ENCODE data around the gene FBP2.
A peak's percentile ranks its signal among the peaks of the same experiment; 100 is the strongest.

The FBP2 gene

GRCh38 chr9:94630281-94630680 is 36.7 kb upstream of the FBP2 start:
- no peaks in the 10 kb centered on the region for H3K36me3 ChIP-seq
- no peak overlapping the region for H3K4me2 ChIP-seq
- TF ChIP-seq Cebpa-rat (IDR thresholded peaks at IDR 0.05), result no peak
- no peaks in the 10 kb centered on the region for H3K9me3 ChIP-seq
- H3K4me3 ChIP-seq, result no peak overlapping the region
- peaks cover 8% of the 10 kb centered on the region for H3K4me1 ChIP-seq
- no peaks in the 10 kb centered on the region for H3K27me3 ChIP-seq
- H3K9ac ChIP-seq, result no peak overlapping the region
- H3K27ac ChIP-seq, result no peak overlapping the region
- no peaks in the 10 kb centered on the region for H4K20me1 ChIP-seq

DNA sequence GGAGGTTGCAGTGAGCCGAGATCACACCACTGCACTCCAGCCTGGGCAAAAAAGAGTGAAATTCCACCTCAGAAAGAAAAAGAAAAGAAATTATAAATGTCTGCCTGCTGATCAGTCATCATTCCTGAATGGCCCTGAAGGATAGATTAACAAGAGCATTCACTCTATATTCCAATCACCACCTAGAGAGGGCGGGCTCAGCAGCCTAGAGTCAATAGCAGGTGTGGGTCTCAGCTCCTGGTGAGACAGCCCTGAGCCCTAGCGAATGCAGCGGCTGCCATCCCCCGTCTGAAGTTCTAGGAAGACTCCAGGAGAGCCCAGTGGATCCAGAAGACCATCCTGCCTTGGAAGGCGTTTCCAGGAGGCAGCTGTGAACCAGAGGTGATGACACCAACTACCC is 33.7 kb upstream of the FBP2 start:
- H3K4me1 ChIP-seq, result peaks cover 10% of the 10 kb centered on the region
- H3K4me3 ChIP-seq, result no peak overlapping the region
- no peaks in the 10 kb centered on the region for H4K20me1 ChIP-seq
- no peaks in the 10 kb centered on the region for H3K9me3 ChIP-seq
- H3K36me3 ChIP-seq, result no peaks in the 10 kb centered on the region
- no peak overlapping the region for H3K4me2 ChIP-seq
- TF ChIP-seq Cebpa-rat (IDR thresholded peaks at IDR 0.05), result no peak
- H3K9ac ChIP-seq, result no peak overlapping the region
- no peaks in the 10 kb centered on the region for H3K27me3 ChIP-seq
- H3K27ac ChIP-seq, result no peak overlapping the region

DNA sequence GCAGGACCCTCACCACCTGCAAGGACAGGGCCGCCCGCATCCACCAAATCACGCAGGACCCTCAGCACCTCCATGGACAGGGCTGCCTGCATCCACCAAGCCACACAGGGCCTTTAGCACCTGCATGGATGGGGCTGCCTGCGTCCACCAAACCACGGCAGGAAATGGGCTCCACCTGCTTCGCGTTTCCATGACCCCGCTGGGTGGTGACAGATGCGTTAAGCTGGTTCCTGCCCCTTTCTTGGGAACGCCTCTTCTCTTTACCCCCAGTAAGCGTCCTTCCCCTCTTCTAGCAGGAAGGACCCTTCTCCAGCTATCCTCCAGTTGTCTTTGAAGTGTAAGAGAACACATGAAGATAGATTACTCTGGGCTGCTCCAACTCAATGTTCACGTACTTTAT is 32.2 kb upstream of the FBP2 start:
- Histone ChIP-seq H3K4me2 (peak overlapping the region; percentile 30), H3K4me3 (no peak overlapping the region), H4K20me1 (no peaks in the 10 kb centered on the region), H3K4me1 (peaks cover 22% of the 10 kb centered on the region), H3K36me3 (no peaks in the 10 kb centered on the region), H3K27ac (no peak overlapping the region), H3K27me3 (no peaks in the 10 kb centered on the region), H3K9me3 (no peaks in the 10 kb centered on the region), H3K9ac (no peak overlapping the region)
- no peak for TF ChIP-seq Cebpa-rat (IDR thresholded peaks at IDR 0.05)

DNA sequence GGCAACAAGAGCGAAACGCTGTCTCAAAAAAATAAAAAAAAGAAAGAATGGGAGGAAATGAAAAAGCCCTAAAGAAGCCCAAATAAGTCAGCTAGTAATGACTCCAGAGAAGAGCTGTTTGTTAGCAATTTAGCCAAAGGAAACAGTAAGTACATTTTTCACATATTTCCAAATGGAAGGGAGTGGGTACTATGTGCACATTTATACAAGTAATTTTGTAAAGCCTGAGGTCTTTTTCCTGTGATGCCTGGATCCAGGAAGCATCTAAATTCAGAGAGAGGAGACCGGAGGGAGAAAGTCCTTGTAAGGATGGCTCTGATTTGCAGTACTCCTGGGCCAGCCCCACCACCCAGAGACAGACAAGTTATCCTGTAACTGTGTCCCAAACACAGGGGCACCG is 31.0 kb upstream of the FBP2 start:
- Histone ChIP-seq H3K9ac (no peak overlapping the region), H3K27me3 (no peaks in the 10 kb centered on the region), H3K36me3 (no peaks in the 10 kb centered on the region), H4K20me1 (no peaks in the 10 kb centered on the region), H3K4me3 (no peak overlapping the region), H3K4me1 (peaks cover 22% of the 10 kb centered on the region), H3K27ac (no peak overlapping the region), H3K4me2 (no peak overlapping the region), H3K9me3 (no peaks in the 10 kb centered on the region)
- no peak for TF ChIP-seq Cebpa-rat (IDR thresholded peaks at IDR 0.05)

DNA sequence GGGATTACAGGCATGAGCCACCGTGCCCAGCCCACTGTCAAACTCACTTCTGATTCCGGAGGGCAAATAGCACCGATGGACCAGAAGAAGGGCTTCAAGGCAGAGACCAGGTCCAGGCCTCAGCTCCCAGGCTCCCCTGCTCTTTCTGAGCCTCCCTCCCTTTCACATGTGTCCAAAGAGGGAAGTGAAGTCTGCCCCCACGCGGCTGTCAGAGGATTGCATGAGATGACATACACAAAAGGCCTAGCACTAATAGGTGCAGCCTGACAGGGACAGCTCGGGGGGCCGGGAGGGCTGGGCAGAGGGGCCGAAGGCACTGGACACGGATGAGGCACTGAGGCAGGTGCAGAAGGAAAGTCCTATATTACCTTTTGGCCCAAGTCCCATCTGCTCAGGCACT is 29.6 kb upstream of the FBP2 start:
- Histone ChIP-seq H3K4me2 (no peak overlapping the region), H3K27me3 (no peaks in the 10 kb centered on the region), H3K27ac (no peak overlapping the region), H3K9me3 (no peaks in the 10 kb centered on the region), H3K9ac (no peak overlapping the region), H4K20me1 (no peaks in the 10 kb centered on the region), H3K4me3 (no peak overlapping the region), H3K36me3 (no peaks in the 10 kb centered on the region), H3K4me1 (peaks cover 22% of the 10 kb centered on the region)
- TF ChIP-seq Cebpa-rat (IDR thresholded peaks at IDR 0.05), result no peak

DNA sequence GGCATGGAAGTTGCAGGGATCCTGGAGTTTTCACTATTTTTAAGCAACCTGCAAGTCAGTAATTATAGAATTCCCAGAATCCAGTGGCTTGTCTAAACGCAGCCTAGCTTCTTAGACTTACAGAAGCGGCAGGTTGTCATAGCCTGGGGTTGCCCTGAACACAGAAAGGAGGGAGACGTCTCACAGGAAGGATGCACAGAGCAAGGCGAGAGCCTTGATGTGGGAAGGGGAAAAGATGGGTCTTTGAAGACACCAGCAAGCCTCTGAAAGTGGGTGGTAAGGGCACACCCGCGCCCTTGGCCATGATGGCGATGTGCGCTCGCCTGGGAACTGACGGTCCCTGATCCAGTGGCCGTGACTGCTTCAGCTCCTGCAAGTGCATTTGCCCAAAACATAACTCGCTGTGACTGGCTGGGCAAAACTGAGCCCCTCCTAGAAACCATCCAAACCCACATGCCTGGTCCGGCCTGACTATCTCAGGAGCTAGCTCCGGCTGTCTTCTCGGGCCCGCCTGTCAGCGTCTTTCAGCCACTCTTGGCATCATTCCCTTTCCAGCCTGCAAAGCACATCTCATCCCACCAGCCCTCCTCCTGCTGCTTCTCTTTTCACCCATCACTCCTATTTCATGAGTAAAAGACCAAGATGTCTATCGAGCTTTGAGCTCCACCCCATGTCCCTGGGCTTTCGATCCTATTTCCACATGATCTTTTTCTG is 28.6 kb upstream of the FBP2 start:
- Histone ChIP-seq H3K9me3 (no peaks in the 10 kb centered on the region), H3K9ac (no peak overlapping the region), H3K27me3 (no peaks in the 10 kb centered on the region), H4K20me1 (no peaks in the 10 kb centered on the region), H3K27ac (no peak overlapping the region), H3K4me3 (no peak overlapping the region), H3K4me2 (peak overlapping the region; percentile 35), H3K36me3 (no peaks in the 10 kb centered on the region), H3K4me1 (peaks cover 22% of the 10 kb centered on the region)
- TF ChIP-seq Cebpa-rat (IDR thresholded peaks at IDR 0.05), result no peak

GRCh38 chr9:94619026-94619425 is 25.4 kb upstream of the FBP2 start:
- no peaks in the 10 kb centered on the region for H3K27me3 ChIP-seq
- H3K4me2 ChIP-seq, result no peak overlapping the region
- no peaks in the 10 kb centered on the region for H3K9me3 ChIP-seq
- H3K4me3 ChIP-seq, result no peak overlapping the region
- H4K20me1 ChIP-seq, result no peaks in the 10 kb centered on the region
- no peak for TF ChIP-seq Cebpa-rat (IDR thresholded peaks at IDR 0.05)
- peaks cover 13% of the 10 kb centered on the region for H3K4me1 ChIP-seq
- H3K9ac ChIP-seq, result no peak overlapping the region
- no peak overlapping the region for H3K27ac ChIP-seq
- no peaks in the 10 kb centered on the region for H3K36me3 ChIP-seq

GRCh38 chr9:94613003-94613402 is 19.4 kb upstream of the FBP2 start:
- Histone ChIP-seq H3K27ac (no peak overlapping the region), H3K4me1 (peaks cover 23% of the 10 kb centered on the region), H3K4me3 (no peak overlapping the region), H3K27me3 (no peaks in the 10 kb centered on the region), H3K36me3 (no peaks in the 10 kb centered on the region), H3K9me3 (no peaks in the 10 kb centered on the region), H4K20me1 (no peaks in the 10 kb centered on the region), H3K9ac (no peak overlapping the region), H3K4me2 (no peak overlapping the region)
- TF ChIP-seq Cebpa-rat (IDR thresholded peaks at IDR 0.05), result no peak

- H4K20me1 ChIP-seq, result no peaks in the 10 kb centered on the region
- no peaks in the 10 kb centered on the region for H3K27me3 ChIP-seq
- H3K27ac ChIP-seq, result no peak overlapping the region
- H3K9ac ChIP-seq, result no peak overlapping the region
- peak overlapping the region; percentile 47 for H3K4me2 ChIP-seq
- H3K4me3 ChIP-seq, result no peak overlapping the region
- no peak for TF ChIP-seq Cebpa-rat (IDR thresholded peaks at IDR 0.05)
- peaks cover 23% of the 10 kb centered on the region for H3K4me1 ChIP-seq
- H3K9me3 ChIP-seq, result no peaks in the 10 kb centered on the region
- no peaks in the 10 kb centered on the region for H3K36me3 ChIP-seq
These were observed 18.4 kb upstream of the FBP2 start for GRCh38 chr9:94612071-94612470.

DNA sequence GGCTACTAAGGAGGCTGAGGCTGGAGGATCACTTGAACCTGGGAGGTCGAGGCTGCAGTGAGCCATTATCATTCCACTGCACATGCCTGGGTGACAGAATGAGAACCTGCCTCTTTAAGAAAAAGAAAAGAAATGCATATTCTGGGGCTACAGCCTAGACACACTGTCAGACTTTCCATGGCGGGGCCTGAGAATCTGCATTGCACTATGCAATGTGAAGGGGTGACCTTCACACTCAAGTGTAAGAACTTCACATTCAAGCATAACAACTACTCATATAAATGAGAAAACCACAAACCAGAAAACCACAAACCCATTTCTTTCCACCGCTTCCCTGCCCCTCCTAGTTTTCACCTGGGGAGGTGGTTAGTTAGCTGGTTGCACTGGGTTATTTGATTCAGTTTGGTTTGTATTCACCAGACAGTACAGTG is 18.0 kb upstream of the FBP2 start:
- Histone ChIP-seq H3K9ac (no peak overlapping the region), H3K9me3 (no peaks in the 10 kb centered on the region), H3K4me3 (no peak overlapping the region), H3K4me1 (peaks cover 23% of the 10 kb centered on the region), H4K20me1 (no peaks in the 10 kb centered on the region), H3K27ac (no peak overlapping the region), H3K27me3 (no peaks in the 10 kb centered on the region), H3K4me2 (peak overlapping the region; percentile 47), H3K36me3 (no peaks in the 10 kb centered on the region)
- TF ChIP-seq Cebpa-rat (IDR thresholded peaks at IDR 0.05), result no peak

- H3K9me3 ChIP-seq, result no peaks in the 10 kb centered on the region
- no peaks in the 10 kb centered on the region for H4K20me1 ChIP-seq
- H3K4me1 ChIP-seq, result peaks cover 23% of the 10 kb centered on the region
- H3K27ac ChIP-seq, result no peak overlapping the region
- no peaks in the 10 kb centered on the region for H3K36me3 ChIP-seq
- peak overlapping the region; percentile 17 for H3K4me2 ChIP-seq
- no peak overlapping the region for H3K9ac ChIP-seq
- TF ChIP-seq Cebpa-rat (IDR thresholded peaks at IDR 0.05), result no peak
- H3K27me3 ChIP-seq, result no peaks in the 10 kb centered on the region
- H3K4me3 ChIP-seq, result no peak overlapping the region
These were observed 16.6 kb upstream of the FBP2 start for GRCh38 chr9:94610181-94610606.

Data from BLaER1 (cell line).